ENCODE results near the gene AGAP1.
"Not testable (repeated sequence)": the region's sequence is repeated elsewhere in the genome, so short reads cannot be mapped to it uniquely, and the experiment has no call there.

AGAP1 gene

GRCh38 chr2:236120141-236120601 lies 626.3 kb downstream of the AGAP1 start:
- in situ Hi-C loops (cut with HindIII; ENCODE audit: low sequenced_read_pairs), result no loop called here

DNA sequence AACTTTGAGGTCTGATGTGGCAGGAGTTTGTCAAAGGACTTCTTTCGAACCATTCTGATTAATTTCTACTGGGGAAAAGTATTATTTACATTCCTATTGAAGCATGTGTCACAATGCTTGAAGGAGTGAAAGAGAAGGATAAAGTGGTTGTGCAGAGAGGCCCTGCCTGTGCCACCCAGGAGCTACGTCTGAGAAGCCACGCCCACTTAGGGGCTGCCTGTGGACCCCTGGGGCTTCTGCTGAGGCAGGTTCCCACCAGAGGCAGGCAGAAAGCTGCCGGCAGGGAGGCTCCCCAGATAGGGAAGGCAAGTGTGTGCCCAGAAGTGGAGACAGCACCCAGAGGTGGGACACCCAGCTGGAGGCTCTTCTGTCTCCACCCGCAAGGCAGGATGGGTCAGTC lies 627.0 kb downstream of the AGAP1 start:
- in situ Hi-C loops (cut with HindIII; ENCODE audit: low sequenced_read_pairs), result no loop called here

DNA sequence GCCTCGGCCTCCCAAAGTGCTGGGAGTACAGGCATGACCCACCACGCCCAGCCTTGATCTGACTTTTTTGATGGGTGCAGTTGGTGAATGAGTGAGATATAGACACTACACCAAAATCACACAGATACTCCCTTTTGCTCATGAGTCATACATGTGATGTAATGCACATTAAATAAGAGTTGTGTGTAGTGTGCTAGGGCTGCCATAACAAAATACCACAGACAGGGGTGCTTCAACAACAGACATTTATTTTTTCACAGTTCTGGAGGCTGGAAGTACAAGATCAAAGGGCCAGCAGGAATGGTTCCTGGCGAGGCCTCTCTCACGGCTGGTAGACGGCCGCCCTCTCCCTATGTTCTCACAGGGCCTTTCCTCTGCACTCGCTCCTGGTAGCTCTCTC lies 627.7 kb downstream of the AGAP1 start:
- in situ Hi-C loops (cut with HindIII; ENCODE audit: low sequenced_read_pairs), result no loop called here

GRCh38 chr2:236122236-236122635 lies 628.4 kb downstream of the AGAP1 start:
- in situ Hi-C loops (cut with HindIII; ENCODE audit: low sequenced_read_pairs), result no loop called here

- in situ Hi-C loops (cut with HindIII; ENCODE audit: low sequenced_read_pairs), result no loop called here
These were observed 629.9 kb downstream of the AGAP1 start for GRCh38 chr2:236123716-236124115.

- in situ Hi-C loops (cut with HindIII; ENCODE audit: low sequenced_read_pairs), result no loop called here
These were observed 630.5 kb downstream of the AGAP1 start for GRCh38 chr2:236124182-236124893.

DNA sequence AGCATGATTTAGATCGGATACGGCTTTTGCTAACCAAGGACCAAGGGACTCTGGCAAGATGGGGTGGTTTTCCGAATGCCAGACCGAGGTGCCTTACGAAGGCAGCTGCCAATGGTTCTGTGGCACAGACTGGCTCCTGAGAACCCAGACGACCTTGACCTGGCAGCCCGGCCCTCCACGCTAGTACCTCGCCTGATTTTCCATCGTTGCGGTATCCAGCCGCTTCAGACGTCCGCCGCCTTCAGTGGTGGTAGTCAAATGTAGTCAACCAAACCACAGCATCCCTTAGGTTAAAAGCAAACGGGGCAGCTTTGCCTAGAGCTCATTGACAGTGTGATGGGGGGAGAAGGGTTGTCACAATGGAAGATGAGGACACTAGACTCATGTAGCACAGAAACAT lies 631.7 kb downstream of the AGAP1 start:
- in situ Hi-C loops (cut with HindIII; ENCODE audit: low sequenced_read_pairs), result no loop called here

GRCh38 chr2:236127010-236127409 lies 633.2 kb downstream of the AGAP1 start:
- in situ Hi-C loops (cut with HindIII; ENCODE audit: low sequenced_read_pairs), result no loop called here

DNA sequence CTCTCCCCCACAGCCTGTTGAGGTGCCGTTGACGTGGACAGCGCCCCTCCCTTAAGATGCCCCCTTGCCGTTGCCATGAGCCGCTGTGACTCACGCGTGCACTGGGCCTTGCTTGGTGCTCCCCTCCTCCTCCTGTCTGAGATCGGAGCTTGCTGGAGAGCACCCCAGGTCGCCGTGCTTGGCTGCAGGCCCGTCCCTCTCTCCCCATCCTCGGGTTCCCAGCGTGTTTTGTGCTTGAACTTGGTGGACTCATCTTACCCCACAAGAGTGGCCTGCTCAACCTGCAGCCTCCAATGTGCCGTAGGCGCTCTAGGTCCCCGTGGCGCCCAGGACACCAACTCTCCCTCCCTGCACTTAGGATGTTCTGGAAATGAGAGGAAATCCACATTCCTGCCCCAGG lies 634.5 kb downstream of the AGAP1 start:
- in situ Hi-C loops (cut with HindIII; ENCODE audit: low sequenced_read_pairs), result no loop called here

DNA sequence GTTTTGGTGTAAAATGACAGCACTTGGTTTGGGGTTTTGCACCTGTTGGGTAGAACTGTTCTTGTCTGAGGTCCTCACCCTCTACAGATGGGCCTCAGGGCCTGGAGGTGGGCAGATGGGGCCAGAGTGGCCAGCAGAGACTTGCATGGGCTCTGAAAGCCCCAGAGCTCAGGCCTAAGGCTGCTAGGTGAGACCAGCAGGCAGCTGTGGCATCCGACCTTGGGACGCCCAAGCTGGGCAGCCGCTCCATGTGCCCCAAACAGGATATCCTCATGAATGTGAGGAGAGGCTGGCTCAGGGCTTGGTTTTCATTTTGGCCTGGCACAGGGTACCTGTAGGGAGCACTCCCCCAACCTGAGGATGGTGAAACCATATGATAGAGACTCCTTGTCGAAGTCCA lies 636.1 kb downstream of the AGAP1 start:
- in situ Hi-C loops (cut with HindIII; ENCODE audit: low sequenced_read_pairs), result no loop called here

DNA sequence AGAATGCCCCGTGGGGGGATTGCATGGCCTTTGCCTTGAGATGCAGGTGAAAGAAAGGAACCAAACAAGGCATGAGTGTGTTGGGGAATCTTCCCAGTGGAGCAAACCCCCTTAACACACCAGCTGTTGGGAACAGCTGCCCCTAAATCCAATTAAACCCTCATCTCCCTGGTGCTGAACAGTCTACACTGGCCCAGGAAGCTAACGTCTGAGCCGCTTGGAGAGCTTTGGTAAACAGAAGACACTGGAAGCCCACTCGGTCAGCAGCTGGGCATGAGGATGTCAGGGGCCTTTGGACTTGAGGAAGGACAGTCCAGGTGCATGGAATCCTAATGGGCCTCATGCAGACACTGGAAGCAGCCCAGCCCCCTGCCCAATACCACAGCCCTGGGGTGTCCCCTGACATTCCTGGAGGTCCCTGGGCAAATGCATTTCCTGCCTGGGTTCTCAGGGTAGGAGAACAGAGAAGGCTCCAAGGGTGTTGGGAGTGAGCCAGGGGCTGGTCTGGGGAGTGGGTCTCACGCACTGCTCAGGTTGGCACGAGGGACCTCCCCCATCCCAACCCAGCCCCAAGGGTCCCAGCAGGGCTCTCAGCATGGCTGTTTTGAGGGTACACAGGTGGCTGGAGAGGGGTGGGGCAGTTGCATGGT lies 636.6 kb downstream of the AGAP1 start:
- in situ Hi-C loops (cut with HindIII; ENCODE audit: low sequenced_read_pairs), result no loop called here

GRCh38 chr2:236131073-236131692 lies 637.3 kb downstream of the AGAP1 start:
- in situ Hi-C loops (cut with HindIII; ENCODE audit: low sequenced_read_pairs), result no loop called here

- in situ Hi-C loops (cut with HindIII; ENCODE audit: low sequenced_read_pairs), result no loop called here
These were observed 639.7 kb downstream of the AGAP1 start for GRCh38 chr2:236133410-236134012.

GRCh38 chr2:236136538-236136937 lies 642.7 kb downstream of the AGAP1 start:
- in situ Hi-C loops (cut with HindIII; ENCODE audit: low sequenced_read_pairs), result no loop called here

DNA sequence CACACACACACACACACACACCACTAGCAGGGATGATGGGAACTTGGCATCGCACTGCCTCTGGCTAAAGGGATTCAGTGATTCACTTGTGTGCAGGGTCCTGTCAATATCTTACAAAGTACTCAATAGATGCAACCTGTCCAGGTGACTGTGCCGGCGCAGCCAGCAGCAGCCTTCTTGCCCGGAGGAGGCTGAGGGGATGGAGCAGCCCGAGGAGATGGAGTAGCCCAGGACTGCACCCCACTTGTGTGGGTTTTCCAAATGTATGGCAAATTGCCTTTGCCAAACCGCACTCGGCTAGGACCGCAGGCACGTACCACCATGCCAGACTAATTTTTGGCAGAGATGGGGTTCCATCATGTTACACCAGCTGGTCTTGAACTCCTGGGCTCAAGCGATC lies 643.2 kb downstream of the AGAP1 start:
- in situ Hi-C loops (cut with HindIII; ENCODE audit: low sequenced_read_pairs), result no loop called here

- in situ Hi-C loops (cut with HindIII; ENCODE audit: low sequenced_read_pairs), result not testable (repeated sequence)
These were observed 647.8 kb downstream of the AGAP1 start for GRCh38 chr2:236141616-236142015.

DNA sequence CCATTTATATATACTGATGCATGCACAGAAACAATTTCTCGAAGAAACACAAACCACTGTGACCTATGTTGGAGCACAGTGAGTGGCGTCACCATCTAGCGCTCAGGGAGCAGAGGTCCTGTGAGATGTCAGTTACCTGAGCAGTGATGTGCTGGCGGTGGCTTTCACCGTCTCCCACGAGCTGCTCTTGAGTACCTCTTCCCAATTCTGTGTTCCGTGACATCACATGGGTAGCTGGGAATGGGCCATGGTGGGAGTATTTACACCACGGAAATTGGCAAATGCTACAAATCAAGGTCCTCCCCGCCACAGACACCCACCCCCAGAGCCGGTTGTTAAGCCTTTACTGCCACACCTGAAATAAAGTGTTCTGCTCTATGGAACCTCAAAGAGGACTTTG lies 650.0 kb downstream of the AGAP1 start:
- in situ Hi-C loops (cut with HindIII; ENCODE audit: low sequenced_read_pairs), result no loop called here

DNA sequence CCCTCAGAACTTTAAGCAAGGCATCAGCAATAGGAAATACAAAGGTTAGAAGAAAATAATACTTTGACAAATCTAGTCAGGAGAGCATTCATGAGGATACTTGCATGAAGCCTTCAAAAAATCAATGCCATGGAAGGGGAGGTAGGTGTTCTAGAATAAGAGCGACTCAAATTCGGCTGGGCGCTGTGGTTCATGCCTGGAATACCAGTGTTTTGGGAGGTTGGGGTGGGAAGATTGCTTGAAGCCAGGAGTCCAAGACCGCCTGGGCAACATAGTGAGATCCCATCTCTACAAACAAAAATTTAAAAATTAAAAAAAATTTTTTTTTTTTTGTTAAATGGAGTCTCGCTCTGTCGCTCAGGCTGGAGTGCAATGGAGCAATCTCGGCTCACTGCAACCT lies 652.6 kb downstream of the AGAP1 start:
- in situ Hi-C loops (cut with HindIII; ENCODE audit: low sequenced_read_pairs), result no loop called here

GRCh38 chr2:236155406-236155805 lies 661.6 kb downstream of the AGAP1 start:
- in situ Hi-C loops (cut with HindIII; ENCODE audit: low sequenced_read_pairs), result no loop called here

DNA sequence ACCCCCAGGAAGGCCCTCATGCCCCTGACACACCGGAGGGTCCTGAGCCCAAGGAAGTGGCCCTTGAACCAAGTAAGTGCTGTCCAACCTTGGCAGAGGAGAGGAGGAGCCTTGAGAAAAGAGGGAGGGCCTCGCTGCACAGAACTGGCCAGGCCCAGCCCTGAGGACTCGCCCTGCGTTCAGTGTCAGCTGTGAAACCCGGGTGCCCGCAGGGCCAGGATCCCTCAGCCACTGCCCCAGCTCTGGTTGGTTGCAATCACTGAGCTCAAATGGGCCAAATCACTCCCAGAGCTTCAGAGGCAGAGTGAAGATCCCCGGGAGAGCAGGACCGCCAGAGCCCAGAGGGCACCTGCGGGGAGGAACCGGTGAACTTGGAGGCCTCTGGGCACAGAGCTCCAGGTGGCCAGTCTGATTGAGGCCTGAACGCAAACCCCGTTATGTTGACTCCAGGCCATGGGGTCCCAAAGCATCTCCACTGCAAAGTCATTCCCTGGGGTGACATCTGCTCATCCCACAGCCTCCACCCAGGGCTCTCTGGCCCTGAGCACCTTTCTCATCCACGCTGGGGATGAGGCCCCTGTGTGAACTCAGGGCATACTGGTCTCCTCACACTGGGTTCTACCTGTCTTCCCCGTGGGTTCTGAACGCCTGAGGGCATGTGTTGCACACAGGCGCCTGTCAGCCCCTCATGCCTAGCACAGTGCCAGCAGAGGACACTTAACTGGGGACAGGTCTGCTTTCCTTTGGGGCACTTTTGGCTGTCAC lies 662.4 kb downstream of the AGAP1 start:
- in situ Hi-C loops (cut with HindIII; ENCODE audit: low sequenced_read_pairs), result no loop called here

DNA sequence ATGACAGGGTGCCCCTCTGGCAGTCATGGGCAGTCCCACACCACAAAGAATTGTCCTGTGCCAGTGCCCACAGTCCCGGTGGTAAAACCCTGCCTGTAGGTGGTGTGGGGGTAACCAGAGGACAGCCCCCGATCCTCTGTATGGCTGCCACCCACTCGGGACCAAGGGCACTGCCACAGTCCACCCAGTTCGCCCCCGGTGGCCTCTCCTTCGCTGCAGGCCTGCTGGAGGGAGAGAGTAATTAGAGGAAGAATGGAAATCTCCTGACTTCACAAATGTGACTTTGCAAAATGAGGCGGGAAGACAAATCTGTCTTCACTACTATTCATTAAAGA lies 663.0 kb downstream of the AGAP1 start:
- in situ Hi-C loops (cut with HindIII; ENCODE audit: low sequenced_read_pairs), result no loop called here

All from DLD1 (cell line).